Mesodermal cell (in vitro differentiated cells): ENCODE data around the gene ABCB8.
A peak's percentile ranks its signal among the peaks of the same experiment; 100 is the strongest.
"Not testable (repeated sequence)": the region's sequence is repeated elsewhere in the genome, so short reads cannot be mapped to it uniquely, and the experiment has no call there.

Source experiments
- H3K27ac ChIP-seq: 2 replicates; pipeline ENCODE4 v1.7.0; 2013; ENCODE audit warnings: mild to moderate bottlenecking, low read depth, low read length, moderate library complexity; ENCODE audit not compliant: severe bottlenecking
- H3K36me3 ChIP-seq: 2 replicates; pipeline ENCODE4 v1.7.1; 2013; ENCODE audit warnings: mild to moderate bottlenecking, low read length, moderate library complexity; ENCODE audit not compliant: control insufficient read depth, insufficient read depth
- H3K4me1 ChIP-seq: one replicate; pipeline ENCODE4 v1.7.1; 2013; ENCODE audit warnings: mild to moderate bottlenecking, low read length; ENCODE audit not compliant: insufficient read depth, control insufficient read depth, poor library complexity, severe bottlenecking
- H3K4me3 ChIP-seq: 2 replicates; pipeline ENCODE4 v1.7.0; 2013; ENCODE audit warnings: low read length, control low read depth, mild to moderate bottlenecking; ENCODE audit not compliant: insufficient read depth, poor library complexity, severe bottlenecking; ENCODE audit errors: extremely low read depth
- H3K9me3 ChIP-seq: 2 replicates; pipeline ENCODE4 v1.7.1; 2013; ENCODE audit warnings: mild to moderate bottlenecking, low read length, moderate library complexity; ENCODE audit not compliant: control insufficient read depth
- WGBS, 2 experiments: methylation state at CpG; one replicate each; pipeline ENCODE4 v1.1.5; 2013; ENCODE audit warnings: missing lambda C conversion rate in 2 of 2; ENCODE audit not compliant: insufficient coverage in 2 of 2; 5-methylcytosine and 5-hydroxymethylcytosine counted together

The ABCB8 gene

GRCh38 chr7:151025924-151026671 is 2.2 kb upstream of the ABCB8 start:
- Histone ChIP-seq H3K4me1 (peaks cover 14% of the 10 kb centered on the region), H3K9me3 (no peaks in the 10 kb centered on the region), H3K36me3 (peaks cover 2% of the 10 kb centered on the region), H3K4me3 (no peak overlapping the region), H3K27ac (no peak overlapping the region)
- 83 to 100% methylated on average over 2 to 3 of the region's 4 CpGs for WGBS, 2 experiments

- peaks cover 12% of the 10 kb centered on the region for H3K4me1 ChIP-seq
- WGBS, 2 experiments: 12 to 40% methylated on average over 9 to 12 of the region's 19 CpGs
- not testable (repeated sequence) for H3K36me3 ChIP-seq, H3K9me3 ChIP-seq
- peak overlapping the region; percentile 81 for H3K27ac ChIP-seq
- H3K4me3 ChIP-seq: peak overlapping the region; percentile 49
Observed at GRCh38 chr7:151026771-151027727, 1.2 kb upstream of the ABCB8 start.

- not testable (repeated sequence) for H3K36me3 ChIP-seq, H3K9me3 ChIP-seq
- WGBS, 2 experiments: 6 to 11% methylated on average over 11 to 14 of the region's 16 CpGs
- peak overlapping the region; percentile 49 for H3K4me3 ChIP-seq
- peaks cover 12% of the 10 kb centered on the region for H3K4me1 ChIP-seq
- H3K27ac ChIP-seq: peak overlapping the region; percentile 81
Observed at GRCh38 chr7:151027728-151028130, 521 bp upstream of the ABCB8 start.

GRCh38 chr7:151028948-151029501 is 775 bp downstream of the ABCB8 start:
- H3K9me3 ChIP-seq: no peaks in the 10 kb centered on the region
- H3K27ac ChIP-seq: peak overlapping the region; percentile 24
- peaks cover 19% of the 10 kb centered on the region for H3K36me3 ChIP-seq
- 64 to 69% methylated on average over 14 to 15 of the region's 17 CpGs for WGBS, 2 experiments
- peaks cover 12% of the 10 kb centered on the region for H3K4me1 ChIP-seq
- H3K4me3 ChIP-seq: peak overlapping the region; percentile 49

GRCh38 chr7:151031011-151031410 is 2.8 kb downstream of the ABCB8 start:
- WGBS, 2 experiments: 100% methylated on average over 2 of the region's 4 CpGs
- no peak overlapping the region for H3K4me3 ChIP-seq
- peaks cover 30% of the 10 kb centered on the region for H3K36me3 ChIP-seq
- H3K9me3 ChIP-seq: no peaks in the 10 kb centered on the region
- no peak overlapping the region for H3K27ac ChIP-seq
- peaks cover 12% of the 10 kb centered on the region for H3K4me1 ChIP-seq

- H3K4me1 ChIP-seq: peaks cover 9% of the 10 kb centered on the region
- no peak overlapping the region for H3K4me3 ChIP-seq
- peaks cover 45% of the 10 kb centered on the region for H3K36me3 ChIP-seq
- no peaks in the 10 kb centered on the region for H3K9me3 ChIP-seq
- WGBS, 2 experiments: 89 to 90% methylated on average over 14 to 16 of the region's 17 CpGs
- no peak overlapping the region for H3K27ac ChIP-seq
Observed at GRCh38 chr7:151032936-151033863, 5.0 kb downstream of the ABCB8 start.

- WGBS, 2 experiments: 83 to 84% methylated on average over 2 to 4 of the region's 5 CpGs
- Histone ChIP-seq H3K9me3 (no peaks in the 10 kb centered on the region), H3K27ac (no peak overlapping the region), H3K4me3 (no peak overlapping the region), H3K36me3 (peaks cover 45% of the 10 kb centered on the region), H3K4me1 (peaks cover 16% of the 10 kb centered on the region)
Observed at GRCh38 chr7:151033864-151034249, 5.6 kb downstream of the ABCB8 start.

GRCh38 chr7:151034312-151035025 is 6.2 kb downstream of the ABCB8 start:
- Histone ChIP-seq H3K4me1 (peaks cover 20% of the 10 kb centered on the region), H3K4me3 (no peak overlapping the region), H3K9me3 (no peaks in the 10 kb centered on the region), H3K27ac (no peak overlapping the region), H3K36me3 (peaks cover 45% of the 10 kb centered on the region)
- WGBS, 2 experiments: 96 to 98% methylated on average over 16 to 19 of the region's 21 CpGs

- 89 to 91% methylated on average over 20 of the region's 21 CpGs for WGBS, 2 experiments
- Histone ChIP-seq H3K4me1 (peaks cover 27% of the 10 kb centered on the region), H3K27ac (no peak overlapping the region), H3K4me3 (no peak overlapping the region), H3K36me3 (peaks cover 43% of the 10 kb centered on the region), H3K9me3 (no peaks in the 10 kb centered on the region)
Observed at GRCh38 chr7:151035026-151035717, 6.9 kb downstream of the ABCB8 start.
